Mesothelial cell of epicardium (in vitro differentiated cells): ENCODE data around the gene KLHL21. TPM values are rescaled to one million over a fixed set of nuclear protein-coding genes. Genes with fewer than 3 reads are reported as not detected.
A peak's percentile ranks its signal among the peaks of the same experiment; 100 is the strongest.

Source experiments
- DNase-seq, 2 experiments: peaks; one replicate each; pipeline ENCODE4 v3.0.0; 2021; ENCODE audit warnings: low spot score in 2 of 2; ENCODE audit not compliant: unreplicated experiment in 2 of 2
- H3K27ac Mint-ChIP-seq: 2 replicates; pipeline ENCODE4 v1.8.0; 2021; ENCODE audit warnings: mixed read lengths
- H3K27me3 Mint-ChIP-seq: 2 replicates; pipeline ENCODE4 v1.8.0; 2021; ENCODE audit warnings: low read depth, mixed read lengths
- H3K36me3 Mint-ChIP-seq: 2 replicates; pipeline ENCODE4 v1.8.0; 2021; ENCODE audit warnings: mixed read lengths
- H3K4me1 Mint-ChIP-seq: 2 replicates; pipeline ENCODE4 v1.8.0; 2021; ENCODE audit warnings: mixed read lengths
- H3K4me3 Mint-ChIP-seq: 2 replicates; pipeline ENCODE4 v1.8.0; 2021; ENCODE audit warnings: mild to moderate bottlenecking, moderate library complexity, mixed read lengths
- H3K9me3 Mint-ChIP-seq: 2 replicates; pipeline ENCODE4 v1.8.0; 2021; ENCODE audit warnings: mixed read lengths
- total RNA-seq: library from RNA; stranded (reverse); gene quantifications from 3 replicates; pipeline ENCODE4 v1.2.1, GENCODE V29; 2021
- TF ChIP-seq, protein P1 (sequence below): fragments of 200-600 bp; sonication (generic); IDR thresholded peaks from one replicate; pipeline ENCODE4 v1.5.0; 2021; ENCODE audit warnings: antibody characterized with exemption; ENCODE audit not compliant: unreplicated experiment

Gene KLHL21
- total RNA-seq, 1 donor from 2014 or later: 25.1 TPM

DNA sequence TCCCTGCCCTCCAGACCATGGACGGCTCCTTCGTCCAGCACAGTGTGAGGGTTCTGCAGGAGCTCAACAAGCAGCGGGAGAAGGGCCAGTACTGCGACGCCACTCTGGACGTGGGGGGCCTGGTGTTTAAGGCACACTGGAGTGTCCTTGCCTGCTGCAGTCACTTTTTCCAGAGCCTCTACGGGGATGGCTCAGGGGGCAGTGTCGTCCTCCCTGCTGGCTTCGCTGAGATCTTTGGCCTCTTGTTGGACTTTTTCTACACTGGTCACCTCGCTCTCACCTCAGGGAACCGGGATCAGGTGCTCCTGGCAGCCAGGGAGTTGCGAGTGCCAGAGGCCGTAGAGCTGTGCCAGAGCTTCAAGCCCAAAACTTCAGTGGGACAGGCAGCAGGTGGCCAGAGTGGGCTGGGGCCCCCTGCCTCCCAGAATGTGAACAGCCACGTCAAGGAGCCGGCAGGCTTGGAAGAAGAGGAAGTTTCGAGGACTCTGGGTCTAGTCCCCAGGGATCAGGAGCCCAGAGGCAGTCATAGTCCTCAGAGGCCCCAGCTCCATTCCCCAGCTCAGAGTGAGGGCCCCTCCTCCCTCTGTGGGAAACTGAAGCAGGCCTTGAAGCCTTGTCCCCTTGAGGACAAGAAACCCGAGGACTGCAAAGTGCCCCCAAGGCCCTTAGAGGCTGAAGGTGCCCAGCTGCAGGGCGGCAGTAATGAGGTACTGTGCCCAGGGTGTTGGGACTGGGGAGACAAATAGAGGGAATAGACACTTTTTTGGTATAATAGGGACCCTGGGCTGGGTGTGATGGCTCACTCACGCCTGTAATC lies 21.9 kb downstream of the KLHL21 start:
- peaks cover 21% of the 10 kb centered on the region for H3K4me1 Mint-ChIP-seq
- DNase-seq: no peak
- H3K4me3 Mint-ChIP-seq: peak overlapping the region; percentile 94
- H3K9me3 Mint-ChIP-seq: no peaks in the 10 kb centered on the region
- H3K27ac Mint-ChIP-seq: peak overlapping the region; percentile 88
- TF ChIP-seq, protein P1, sequence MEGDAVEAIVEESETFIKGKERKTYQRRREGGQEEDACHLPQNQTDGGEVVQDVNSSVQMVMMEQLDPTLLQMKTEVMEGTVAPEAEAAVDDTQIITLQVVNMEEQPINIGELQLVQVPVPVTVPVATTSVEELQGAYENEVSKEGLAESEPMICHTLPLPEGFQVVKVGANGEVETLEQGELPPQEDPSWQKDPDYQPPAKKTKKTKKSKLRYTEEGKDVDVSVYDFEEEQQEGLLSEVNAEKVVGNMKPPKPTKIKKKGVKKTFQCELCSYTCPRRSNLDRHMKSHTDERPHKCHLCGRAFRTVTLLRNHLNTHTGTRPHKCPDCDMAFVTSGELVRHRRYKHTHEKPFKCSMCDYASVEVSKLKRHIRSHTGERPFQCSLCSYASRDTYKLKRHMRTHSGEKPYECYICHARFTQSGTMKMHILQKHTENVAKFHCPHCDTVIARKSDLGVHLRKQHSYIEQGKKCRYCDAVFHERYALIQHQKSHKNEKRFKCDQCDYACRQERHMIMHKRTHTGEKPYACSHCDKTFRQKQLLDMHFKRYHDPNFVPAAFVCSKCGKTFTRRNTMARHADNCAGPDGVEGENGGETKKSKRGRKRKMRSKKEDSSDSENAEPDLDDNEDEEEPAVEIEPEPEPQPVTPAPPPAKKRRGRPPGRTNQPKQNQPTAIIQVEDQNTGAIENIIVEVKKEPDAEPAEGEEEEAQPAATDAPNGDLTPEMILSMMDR: no peak
- no peaks in the 10 kb centered on the region for H3K27me3 Mint-ChIP-seq
- no peaks in the 10 kb centered on the region for H3K36me3 Mint-ChIP-seq

- DNase-seq: no peak
- Mint-ChIP-seq H3K4me1 (peaks cover 21% of the 10 kb centered on the region), H3K9me3 (no peaks in the 10 kb centered on the region), H3K27me3 (no peaks in the 10 kb centered on the region), H3K36me3 (no peaks in the 10 kb centered on the region), H3K4me3 (peak overlapping the region; percentile 94), H3K27ac (peak overlapping the region; percentile 97)
- TF ChIP-seq, protein P1: no peak
Measured at GRCh38 chr1:6580119-6580592, 22.5 kb downstream of the KLHL21 start.

DNA sequence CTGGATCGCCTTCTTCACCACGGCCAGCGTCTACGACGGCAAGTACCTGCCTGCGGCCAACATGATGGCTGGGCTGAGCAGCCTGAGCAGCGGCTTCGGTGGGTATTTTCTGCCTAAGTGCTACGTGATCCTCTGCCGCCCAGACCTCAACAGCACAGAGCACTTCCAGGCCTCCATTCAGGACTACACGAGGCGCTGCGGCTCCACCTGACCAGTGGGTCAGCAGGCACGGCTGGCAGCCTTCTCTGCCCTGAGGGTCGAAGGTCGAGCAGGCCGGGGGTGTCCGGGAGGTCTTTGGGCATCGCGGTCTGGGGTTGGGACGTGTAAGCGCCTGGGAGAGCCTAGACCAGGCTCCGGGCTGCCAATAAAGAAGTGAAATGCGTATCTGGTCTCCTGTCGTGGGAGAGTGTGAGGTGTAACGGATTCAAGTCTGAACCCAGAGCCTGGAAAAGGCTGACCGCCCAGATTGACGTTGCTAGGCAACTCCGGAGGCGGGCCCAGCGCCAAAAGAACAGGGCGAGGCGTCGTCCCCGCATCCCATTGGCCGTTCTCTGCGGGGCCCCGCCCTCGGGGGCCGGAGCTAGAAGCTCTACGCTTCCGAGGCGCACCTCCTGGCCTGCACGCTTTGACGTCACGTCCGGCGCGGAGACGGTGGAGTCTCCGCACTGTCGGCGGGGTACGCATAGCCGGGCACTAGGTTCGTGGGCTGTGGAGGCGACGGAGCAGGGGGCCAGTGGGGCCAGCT lies 23.1 kb downstream of the KLHL21 start, which contains the start of gene ZBTB48:
Gene ZBTB48, plus strand, starts transcription at position 621 of the 745 bp plus-strand sequence. CDS start 616 bp downstream, outside the sequence.
- DNase-seq: peak; percentile 99
- Mint-ChIP-seq H3K4me3 (peak within 1 kb of the TSS; percentile 94), H3K4me1 (peaks cover 21% of the 10 kb centered on the region), H3K27me3 (no peaks in the 10 kb centered on the region), H3K36me3 (no peaks in the 10 kb centered on the region), H3K27ac (peak within 1 kb of the TSS; percentile 97), H3K9me3 (no peaks in the 10 kb centered on the region)
- TF ChIP-seq, protein P1: no peak

GRCh38 chr1:6578624-6579373 lies 23.9 kb downstream of the KLHL21 start:
- H3K27ac Mint-ChIP-seq: peak overlapping the region; percentile 97
- peaks cover 21% of the 10 kb centered on the region for H3K4me1 Mint-ChIP-seq
- peak overlapping the region; percentile 94 for H3K4me3 Mint-ChIP-seq
- no peaks in the 10 kb centered on the region for H3K27me3 Mint-ChIP-seq
- no peaks in the 10 kb centered on the region for H3K9me3 Mint-ChIP-seq
- no peaks in the 10 kb centered on the region for H3K36me3 Mint-ChIP-seq
- TF ChIP-seq, protein P1: no peak
- DNase-seq: no peak

DNA sequence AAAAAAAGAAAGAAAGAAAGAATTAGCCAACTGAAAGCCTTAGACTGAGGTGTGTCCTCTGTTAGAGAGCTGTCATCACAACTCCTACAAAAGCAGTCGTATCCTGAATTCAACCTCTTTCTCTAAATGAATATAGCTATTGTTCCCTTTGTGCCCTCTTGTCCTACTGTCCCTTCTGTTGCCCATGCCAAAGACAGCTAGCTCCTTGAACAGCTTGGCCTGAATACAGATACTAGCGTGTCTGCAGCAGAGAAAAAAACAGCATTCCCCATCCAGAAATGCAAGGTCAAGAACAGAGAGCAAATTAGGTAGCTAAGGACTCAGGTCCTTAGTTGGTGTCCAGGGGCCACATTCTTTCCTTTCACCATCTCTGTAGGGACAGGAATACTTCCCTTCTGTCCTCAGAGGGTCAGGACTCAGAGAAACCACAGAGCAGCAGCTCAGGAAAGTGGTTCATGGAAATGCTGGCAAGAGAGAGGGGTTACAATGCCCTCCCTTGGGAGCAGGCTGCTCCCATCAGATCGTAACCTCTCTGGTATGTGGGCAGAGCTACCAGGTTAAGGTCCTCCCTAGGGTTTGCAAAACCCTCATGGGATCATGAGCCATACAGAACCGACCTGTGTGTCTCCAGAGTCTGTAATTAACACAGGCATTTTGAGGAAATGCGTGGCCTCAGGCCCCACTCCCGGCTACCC lies 24.7 kb downstream of the KLHL21 start:
- peaks cover under 1% of the 10 kb centered on the region for H3K27me3 Mint-ChIP-seq
- H3K4me1 Mint-ChIP-seq: peaks cover 21% of the 10 kb centered on the region
- no peaks in the 10 kb centered on the region for H3K9me3 Mint-ChIP-seq
- H3K4me3 Mint-ChIP-seq: no peak overlapping the region
- no peak for DNase-seq
- no peak overlapping the region for H3K27ac Mint-ChIP-seq
- H3K36me3 Mint-ChIP-seq: no peaks in the 10 kb centered on the region
- TF ChIP-seq, protein P1: no peak
